Natural killer cell treated with Interleukin-12 subunit alpha and Interleukin-12 subunit beta and Interleukin-15 and Interleukin-18, amount 100 ng/mL, for 72 hours (primary cell): Measurements from ENCODE around the gene GAL3ST3. TPM values are rescaled to one million over a fixed set of nuclear protein-coding genes. Genes with fewer than 3 reads are reported as not detected.
"Not testable (repeated sequence)": the region's sequence is repeated elsewhere in the genome, so short reads cannot be mapped to it uniquely, and the experiment has no call there.

Source experiments
- ATAC-seq, 2 donors: fragments of 150-1000 bp; cut with Tn5 transposase in 1 of 2; sonication (Bioruptor Pico), chemical (Tn5 transposase) in 1 of 2; 2 replicates each; pipeline ENCODE4 v1.10.0; 2021
- DNase-seq: peaks from one replicate; pipeline ENCODE4 v3.0.0; 2022; ENCODE audit warnings: low spot score
- H3K27ac Mint-ChIP-seq, 2 donors: 1 replicate in 1 of 2; 2 replicates in 1 of 2; pipeline ENCODE4 v1.8.0; 2022; ENCODE audit warnings: mixed read lengths in 2 of 2, mild to moderate bottlenecking in 1 of 2, moderate library complexity in 1 of 2
- H3K27me3 Mint-ChIP-seq, 2 donors: 1 replicate in 1 of 2; 2 replicates in 1 of 2; pipeline ENCODE4 v1.8.0; 2022; ENCODE audit warnings: mixed read lengths in 2 of 2
- H3K36me3 Mint-ChIP-seq: one replicate; pipeline ENCODE4 v1.8.0; 2022; ENCODE audit warnings: mixed read lengths
- H3K4me1 Mint-ChIP-seq, 2 donors: 1 replicate in 1 of 2; 2 replicates in 1 of 2; pipeline ENCODE4 v1.8.0; 2022; ENCODE audit warnings: low read depth in 2 of 2, mixed read lengths in 2 of 2, mild to moderate bottlenecking in 1 of 2
- H3K4me3 Mint-ChIP-seq: one replicate; pipeline ENCODE4 v1.8.0; 2022; ENCODE audit warnings: mixed read lengths
- H3K9me3 Mint-ChIP-seq: 2 replicates; pipeline ENCODE4 v1.8.0; 2022; ENCODE audit warnings: mixed read lengths
- total RNA-seq, 2 donors: library from RNA; stranded (reverse); gene quantifications; one replicate each; pipeline ENCODE4 v1.2.3, GENCODE V29; 2022

GAL3ST3 gene, protein sequence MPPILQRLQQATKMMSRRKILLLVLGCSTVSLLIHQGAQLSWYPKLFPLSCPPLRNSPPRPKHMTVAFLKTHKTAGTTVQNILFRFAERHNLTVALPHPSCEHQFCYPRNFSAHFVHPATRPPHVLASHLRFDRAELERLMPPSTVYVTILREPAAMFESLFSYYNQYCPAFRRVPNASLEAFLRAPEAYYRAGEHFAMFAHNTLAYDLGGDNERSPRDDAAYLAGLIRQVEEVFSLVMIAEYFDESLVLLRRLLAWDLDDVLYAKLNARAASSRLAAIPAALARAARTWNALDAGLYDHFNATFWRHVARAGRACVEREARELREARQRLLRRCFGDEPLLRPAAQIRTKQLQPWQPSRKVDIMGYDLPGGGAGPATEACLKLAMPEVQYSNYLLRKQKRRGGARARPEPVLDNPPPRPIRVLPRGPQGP
- not detected for total RNA-seq

DNA sequence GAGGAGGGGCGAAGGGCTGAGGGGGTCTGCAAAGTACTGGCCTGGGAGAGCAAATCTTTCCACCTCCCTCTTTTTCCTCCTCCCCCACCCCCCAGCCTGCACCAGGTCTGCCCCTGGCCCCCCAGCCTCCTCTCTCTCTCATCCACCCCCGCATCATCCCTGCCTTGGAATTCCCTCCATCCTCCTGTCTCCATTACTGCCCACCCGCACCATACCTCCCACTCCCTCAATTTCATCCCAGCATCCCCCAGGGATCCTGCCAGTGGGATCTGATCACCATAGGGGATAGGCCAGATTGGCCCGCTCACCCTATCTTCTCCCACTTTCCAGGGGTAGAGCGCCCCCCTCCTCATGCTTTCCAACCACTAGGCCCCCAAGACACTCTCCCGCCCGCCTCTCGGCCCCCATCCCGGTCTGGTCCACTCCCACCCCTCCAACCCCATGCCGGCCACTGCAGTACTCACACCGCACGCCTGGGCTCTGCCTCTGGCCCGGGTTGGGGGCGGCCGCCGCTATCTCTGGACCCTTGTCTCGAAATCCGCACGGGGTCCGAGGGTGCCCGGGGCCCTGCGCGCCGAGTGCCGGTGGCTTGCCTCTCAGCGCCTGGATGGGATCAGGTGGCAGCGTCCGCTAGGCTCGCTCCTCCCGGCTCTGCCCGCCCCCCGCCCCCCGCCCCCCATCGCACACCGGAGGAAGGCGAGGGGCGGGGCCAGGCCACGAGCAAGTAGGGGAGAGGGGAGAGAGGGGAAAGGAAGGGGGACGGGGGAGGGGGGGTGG, at the start of gene GAL3ST3:
Gene GAL3ST3, minus strand, starts transcription at position 615 of the 777 bp plus-strand sequence. CDS start 3,746 bp downstream, outside the sequence.
- Mint-ChIP-seq H3K36me3 (peaks cover 8% of the 10 kb centered on the region), H3K4me3 (no peak within 1 kb of the TSS), H3K9me3 (no peaks in the 10 kb centered on the region), H3K4me1 (peaks cover 26 to 36% of the 10 kb centered on the region in 2 donors), H3K27me3 (peaks cover 0 to 8% of the 10 kb centered on the region in 2 donors), H3K27ac (peak within 1 kb of the TSS in 1 of 2 donors; percentile 18)
- ATAC-seq (no peak), DNase-seq (no peak)

DNA sequence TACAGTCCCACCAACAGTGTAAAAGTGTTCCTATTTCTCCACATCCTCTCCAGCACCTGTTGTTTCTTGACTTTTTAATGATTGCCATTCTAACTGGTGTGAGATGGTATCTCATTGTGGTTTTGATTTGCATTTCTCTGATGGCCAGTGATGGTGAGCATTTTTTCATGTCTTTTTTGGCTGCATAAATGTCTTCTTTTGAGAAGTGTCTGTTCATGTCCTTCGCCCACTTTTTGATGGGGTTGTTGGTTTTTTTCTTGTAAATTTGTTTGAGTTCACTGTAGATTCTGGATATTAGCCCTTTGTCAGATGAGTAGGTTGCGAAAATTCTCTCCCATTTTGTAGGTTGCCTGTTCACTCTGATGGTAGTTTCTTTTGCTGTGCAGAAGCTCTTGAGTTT, 43.2 kb upstream of the GAL3ST3 start:
- DNase-seq, ATAC-seq, H3K36me3 Mint-ChIP-seq, H3K4me3 Mint-ChIP-seq, H3K27ac Mint-ChIP-seq, H3K9me3 Mint-ChIP-seq, H3K27me3 Mint-ChIP-seq: not testable (repeated sequence)
- H3K4me1 Mint-ChIP-seq: peaks cover 0 to 12% of the 10 kb centered on the region in 2 donors

DNA sequence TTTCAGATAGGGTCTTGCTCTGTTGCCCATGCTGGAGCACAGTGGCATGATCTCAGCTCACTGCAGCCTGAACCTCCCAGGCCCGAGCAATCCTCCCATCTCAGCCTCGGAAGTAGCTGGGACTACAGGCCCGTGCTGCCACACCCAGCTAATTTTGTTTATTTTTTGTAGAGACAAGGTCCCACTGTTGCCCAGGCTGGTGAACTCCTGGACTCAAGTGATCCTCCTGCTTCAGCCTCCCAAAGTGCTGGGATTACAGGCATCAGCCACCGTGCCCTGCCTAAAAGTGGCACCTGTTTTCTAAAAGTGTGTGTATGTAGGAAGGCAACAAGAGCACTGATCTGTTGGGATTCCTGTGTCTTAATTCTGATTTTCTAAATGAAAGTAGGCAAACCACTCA, 41.3 kb upstream of the GAL3ST3 start:
- Mint-ChIP-seq H3K9me3 (no peaks in the 10 kb centered on the region), H3K4me3 (no peak overlapping the region), H3K4me1 (peaks cover 0 to 12% of the 10 kb centered on the region in 2 donors), H3K27me3 (no peaks in the 10 kb centered on the region), H3K27ac (no peak overlapping the region), H3K36me3 (no peaks in the 10 kb centered on the region)
- ATAC-seq (no peak), DNase-seq (no peak)

DNA sequence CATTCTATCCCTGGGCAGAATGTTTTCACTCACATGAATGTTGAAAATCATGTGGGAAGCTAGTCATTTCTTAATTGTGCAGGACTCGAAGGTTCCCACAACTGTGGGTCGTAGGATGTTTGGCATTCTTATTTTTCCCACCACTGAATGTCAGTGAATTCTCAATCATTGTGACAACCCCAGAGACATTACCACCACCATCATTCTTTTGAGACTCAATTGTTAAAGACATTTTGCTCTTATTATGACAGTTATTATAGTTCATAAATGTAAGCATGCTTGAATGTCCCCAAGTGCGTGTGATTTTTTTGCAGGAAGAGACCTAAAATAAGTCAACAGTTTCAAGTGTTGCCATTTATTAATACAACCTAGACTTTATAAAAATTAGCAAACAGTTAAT, 40.1 kb upstream of the GAL3ST3 start:
- Mint-ChIP-seq H3K27me3 (no peaks in the 10 kb centered on the region), H3K27ac (no peak overlapping the region), H3K9me3 (no peaks in the 10 kb centered on the region), H3K36me3 (no peaks in the 10 kb centered on the region), H3K4me3 (no peak overlapping the region), H3K4me1 (peaks cover 8 to 19% of the 10 kb centered on the region in 2 donors)
- ATAC-seq: no peak
- no peak for DNase-seq

DNA sequence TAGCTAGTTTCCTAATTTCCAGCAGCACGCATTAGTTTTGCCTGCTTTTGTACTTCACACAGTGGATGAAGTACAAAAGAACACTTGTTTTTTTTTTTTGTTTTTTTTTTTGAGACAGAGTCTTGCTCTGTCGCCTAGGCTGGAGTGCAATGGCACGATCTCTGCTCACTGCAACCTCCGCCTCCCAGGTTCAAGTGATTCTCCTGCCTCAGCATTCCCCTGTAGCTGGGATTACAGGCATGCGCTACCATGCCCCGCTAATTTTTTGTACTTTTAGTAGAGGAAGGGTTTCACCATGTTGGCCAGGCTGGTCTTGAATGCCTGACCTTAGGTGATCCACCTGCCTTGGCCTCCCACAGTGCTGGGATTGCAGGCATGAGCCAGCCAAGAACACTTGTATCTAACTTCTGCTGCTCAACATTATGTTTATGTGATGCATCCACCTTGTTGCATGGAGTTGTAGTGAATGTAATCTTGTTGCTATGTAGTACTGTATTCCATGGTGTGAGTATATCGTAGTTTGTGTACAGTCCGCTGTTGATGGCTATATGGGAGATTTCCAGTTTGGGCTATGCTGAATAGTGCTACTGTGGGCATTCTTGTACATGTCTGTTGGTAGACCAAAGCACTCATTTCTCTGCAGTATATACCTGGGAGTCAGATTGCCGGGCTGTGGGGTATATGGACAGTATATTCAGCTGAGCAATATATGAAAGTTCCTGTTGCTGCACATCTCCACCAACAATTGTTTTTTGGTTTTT, 38.4 kb upstream of the GAL3ST3 start:
- H3K36me3 Mint-ChIP-seq: no peaks in the 10 kb centered on the region
- peaks cover 18 to 21% of the 10 kb centered on the region in 2 donors for H3K4me1 Mint-ChIP-seq
- ATAC-seq (no peak), DNase-seq (no peak)
- no peak overlapping the region for H3K4me3 Mint-ChIP-seq
- H3K27ac Mint-ChIP-seq: no peak overlapping the region
- no peaks in the 10 kb centered on the region for H3K9me3 Mint-ChIP-seq
- no peaks in the 10 kb centered on the region for H3K27me3 Mint-ChIP-seq

DNA sequence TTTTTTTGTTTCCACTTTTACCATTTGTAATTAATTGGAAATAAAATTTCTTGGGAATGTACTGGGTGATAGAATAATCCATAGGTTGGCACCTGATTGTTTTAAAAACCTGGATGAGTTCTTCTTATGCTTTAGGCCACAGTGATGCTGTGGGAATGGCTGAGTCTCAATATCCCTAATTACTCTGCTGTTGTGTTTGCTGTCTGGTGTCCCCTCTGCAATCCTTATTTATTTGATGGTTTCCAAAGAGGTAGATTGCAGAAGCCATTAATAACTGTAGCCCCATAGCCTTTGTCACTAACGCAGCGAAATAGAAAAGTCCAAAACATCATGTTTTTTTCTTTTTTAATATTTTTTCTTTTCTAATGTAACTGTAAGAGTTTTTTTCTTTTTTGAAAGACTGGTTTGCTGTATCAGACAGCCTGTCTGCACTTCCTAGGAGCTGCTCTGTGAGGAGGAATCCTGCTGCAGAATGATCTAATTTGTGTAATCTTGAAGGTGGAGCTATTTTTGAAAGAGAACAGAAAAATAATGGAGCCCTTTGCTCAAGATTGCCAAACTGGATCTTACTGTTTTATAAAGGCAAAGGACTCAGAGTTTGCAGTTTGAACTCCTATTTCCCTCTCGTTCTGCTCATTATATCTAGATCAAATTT, 36.0 kb upstream of the GAL3ST3 start:
- peak overlapping the region in 1 of 2 donors; percentile 10 for H3K27ac Mint-ChIP-seq
- peaks cover 40 to 45% of the 10 kb centered on the region in 2 donors for H3K4me1 Mint-ChIP-seq

DNA sequence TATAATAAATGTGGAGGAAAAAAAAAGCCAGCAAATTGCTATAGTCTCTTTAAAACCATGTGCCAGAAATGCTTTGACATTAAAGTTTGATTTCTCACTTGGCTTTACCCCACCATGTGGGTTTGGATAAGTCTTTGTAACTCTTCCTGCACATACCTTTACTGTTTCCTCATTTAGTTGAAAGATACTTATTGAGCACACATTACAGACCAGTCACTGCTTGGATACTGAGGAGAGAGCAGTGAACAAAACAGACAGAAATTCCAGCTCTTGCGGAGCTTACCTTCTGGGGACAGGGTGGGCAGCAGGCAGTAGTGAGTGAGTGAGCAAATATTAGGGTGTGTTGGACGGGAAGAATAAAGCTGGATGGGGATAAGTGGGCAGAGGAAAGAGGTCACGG, 34.8 kb upstream of the GAL3ST3 start:
- ATAC-seq: no peak
- Mint-ChIP-seq H3K27me3 (no peaks in the 10 kb centered on the region), H3K9me3 (no peaks in the 10 kb centered on the region), H3K4me3 (no peak overlapping the region), H3K4me1 (peaks cover 47 to 56% of the 10 kb centered on the region in 2 donors), H3K36me3 (no peaks in the 10 kb centered on the region), H3K27ac (peak overlapping the region; percentile 6 to 10)
- DNase-seq: no peak

More for the DNA sequence above, 36.0 kb upstream of the GAL3ST3 start:
- no peak overlapping the region for H3K4me3 Mint-ChIP-seq
- no peaks in the 10 kb centered on the region for H3K36me3 Mint-ChIP-seq
- H3K27me3 Mint-ChIP-seq: no peaks in the 10 kb centered on the region
- DNase-seq (no peak), ATAC-seq (no peak)
- H3K9me3 Mint-ChIP-seq: no peaks in the 10 kb centered on the region

DNA sequence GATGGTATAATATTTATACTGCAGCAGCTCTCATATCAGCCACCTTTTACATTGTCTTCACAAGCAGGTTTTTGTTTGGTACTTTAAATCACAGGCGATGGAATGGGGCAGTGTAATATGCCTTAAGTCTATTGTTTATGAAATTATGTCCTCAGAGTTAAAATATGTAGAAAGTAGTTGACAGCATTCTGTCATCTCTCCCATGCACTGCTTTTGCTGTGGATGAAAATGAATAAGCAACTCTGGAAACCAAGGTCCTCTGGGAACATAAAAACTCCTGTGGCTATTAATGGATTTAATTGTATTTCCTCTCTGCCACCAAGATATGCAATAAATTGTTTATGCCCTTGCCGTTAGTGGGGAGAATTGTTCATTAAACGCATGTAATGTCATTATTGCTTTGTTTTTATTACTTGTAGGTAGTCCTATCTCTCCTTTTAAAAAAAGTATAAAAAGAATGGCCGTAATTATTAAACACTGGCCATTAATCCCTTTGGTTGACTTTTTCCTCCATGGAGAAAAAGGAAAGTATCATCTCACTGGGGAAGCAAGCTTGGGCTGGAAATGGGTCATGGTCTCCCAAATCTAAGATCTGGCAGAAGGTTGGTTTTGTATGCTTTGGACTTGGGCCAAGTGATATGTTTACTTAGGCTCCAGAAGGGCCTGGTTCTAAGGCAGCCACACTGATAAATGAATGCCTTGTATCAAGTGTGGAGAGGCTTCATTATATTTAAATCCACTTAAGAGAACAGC, 34.2 kb upstream of the GAL3ST3 start:
- Mint-ChIP-seq H3K9me3 (no peaks in the 10 kb centered on the region), H3K27ac (peak overlapping the region; percentile 6 to 10), H3K27me3 (no peaks in the 10 kb centered on the region), H3K36me3 (no peaks in the 10 kb centered on the region), H3K4me1 (peaks cover 50 to 63% of the 10 kb centered on the region in 2 donors), H3K4me3 (no peak overlapping the region)
- ATAC-seq: no peak
- DNase-seq: no peak

DNA sequence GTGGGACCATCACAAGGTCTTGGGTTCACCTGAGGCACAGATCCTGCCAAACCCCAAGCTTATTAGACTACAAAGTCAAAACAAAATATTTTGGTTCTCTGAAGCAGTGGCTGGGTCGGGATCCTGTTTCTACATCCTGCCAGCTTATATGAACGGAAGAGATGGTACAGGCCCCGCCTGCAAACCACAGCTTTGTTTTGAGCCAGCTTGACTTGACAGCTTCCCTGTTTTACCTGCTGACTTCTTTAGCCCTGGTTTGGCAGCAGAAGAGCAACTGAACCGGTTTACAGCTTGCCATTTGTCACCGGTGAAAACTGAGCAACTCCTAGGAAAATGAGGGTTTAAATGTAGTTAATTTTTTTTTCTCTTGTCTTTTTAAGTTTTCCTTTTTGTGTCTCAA, 32.5 kb upstream of the GAL3ST3 start:
- Mint-ChIP-seq H3K4me1 (peaks cover 47 to 65% of the 10 kb centered on the region in 2 donors), H3K4me3 (peak overlapping the region; percentile 70), H3K27me3 (no peaks in the 10 kb centered on the region), H3K27ac (peak overlapping the region; percentile 92 to 96), H3K9me3 (no peaks in the 10 kb centered on the region), H3K36me3 (no peaks in the 10 kb centered on the region)
- DNase-seq (peak; percentile 73), ATAC-seq (peak; percentile 80 to 87)

DNA sequence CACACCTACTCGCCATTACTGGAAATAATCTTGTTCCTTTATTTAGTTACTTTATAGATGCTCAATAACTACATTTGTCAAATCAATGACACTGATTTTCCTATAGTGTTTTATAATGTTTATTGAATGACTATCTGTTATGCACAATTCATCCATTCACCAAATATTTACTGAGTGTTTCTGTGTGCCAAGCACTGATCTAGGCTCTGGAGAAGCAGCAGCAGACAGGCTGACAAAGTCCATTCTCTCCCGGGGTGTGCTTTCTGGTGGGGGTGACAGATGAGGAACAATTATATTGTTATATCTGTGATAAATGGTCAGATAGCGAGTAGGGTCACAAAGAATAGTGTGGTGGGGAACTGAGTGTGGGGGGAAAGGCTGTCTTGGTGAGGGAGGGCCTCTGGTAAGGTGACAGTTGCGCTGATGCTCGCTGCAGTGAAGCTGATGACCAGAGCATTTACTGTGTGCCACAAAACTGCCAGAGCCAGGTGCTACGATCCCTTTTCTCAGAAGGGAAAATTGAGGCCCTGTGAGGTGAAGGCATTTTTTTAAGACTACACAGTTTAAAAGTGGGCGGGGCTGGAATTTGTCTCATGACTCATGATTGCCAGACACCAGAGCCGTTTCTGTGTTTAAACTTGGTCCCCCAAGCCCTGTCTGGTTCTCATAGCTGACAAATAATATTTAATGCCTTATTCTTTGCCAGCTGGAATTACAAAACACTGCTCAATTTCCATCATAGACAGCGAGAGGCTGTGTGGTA, 31.3 kb upstream of the GAL3ST3 start:
- peak overlapping the region; percentile 92 to 96 for H3K27ac Mint-ChIP-seq
- DNase-seq (no peak), ATAC-seq (peak; percentile 65 to 67)
- peaks cover 47 to 65% of the 10 kb centered on the region in 2 donors for H3K4me1 Mint-ChIP-seq
- no peaks in the 10 kb centered on the region for H3K36me3 Mint-ChIP-seq
- H3K27me3 Mint-ChIP-seq: no peaks in the 10 kb centered on the region
- H3K4me3 Mint-ChIP-seq: peak overlapping the region; percentile 70
- H3K9me3 Mint-ChIP-seq: no peaks in the 10 kb centered on the region

DNA sequence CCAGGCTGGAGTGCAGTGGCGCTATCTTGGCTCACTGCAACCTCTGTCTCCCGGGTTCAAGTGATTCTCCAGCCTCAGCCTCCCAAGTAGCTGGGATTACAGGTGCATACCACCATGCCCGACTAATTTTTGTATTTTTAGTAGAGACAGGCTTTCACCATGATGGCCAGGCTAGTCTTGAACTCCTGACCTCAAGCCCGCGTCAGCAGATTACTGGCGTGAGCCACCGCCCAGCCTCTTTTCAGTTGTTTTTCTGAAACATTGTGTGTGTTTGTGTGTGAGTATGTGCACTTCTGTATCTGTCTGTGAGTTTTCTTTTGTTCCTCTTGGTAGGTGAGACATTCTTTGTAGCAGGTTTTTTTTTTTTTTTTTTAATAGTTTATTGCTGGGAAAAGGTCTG, 30.0 kb upstream of the GAL3ST3 start:
- not testable (repeated sequence) for ATAC-seq, H3K27me3 Mint-ChIP-seq, H3K36me3 Mint-ChIP-seq, H3K9me3 Mint-ChIP-seq, DNase-seq, H3K4me3 Mint-ChIP-seq
- Mint-ChIP-seq H3K4me1 (peaks cover 42 to 56% of the 10 kb centered on the region in 2 donors), H3K27ac (peak overlapping the region; percentile 76 to 92)

DNA sequence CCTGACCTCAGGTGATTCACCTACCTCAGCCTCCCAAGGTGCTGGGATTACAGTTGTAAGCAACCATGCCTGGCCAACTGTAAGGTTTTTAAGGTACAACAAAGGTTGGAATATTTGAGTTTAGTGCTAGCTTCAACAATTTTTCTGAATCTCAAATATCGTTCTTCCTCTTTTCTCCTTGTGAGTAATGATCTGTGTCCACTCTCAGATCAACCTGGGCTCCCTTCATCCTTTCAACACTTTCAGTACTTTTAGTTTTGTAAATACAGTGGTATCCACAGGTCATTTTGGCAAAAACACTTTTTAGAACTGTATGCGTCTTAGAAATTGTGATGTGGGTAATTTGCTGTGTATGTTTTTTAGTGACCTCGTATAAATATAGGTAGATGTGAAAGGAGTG, 29.0 kb upstream of the GAL3ST3 start:
- Mint-ChIP-seq H3K4me3 (no peak overlapping the region), H3K36me3 (no peaks in the 10 kb centered on the region), H3K27ac (peak overlapping the region; percentile 76 to 92), H3K9me3 (no peaks in the 10 kb centered on the region), H3K27me3 (no peaks in the 10 kb centered on the region), H3K4me1 (peaks cover 42 to 52% of the 10 kb centered on the region in 2 donors)
- ATAC-seq: no peak
- no peak for DNase-seq
